Loucy (cell line): Measurements from ENCODE around the gene WDR31.

Experiments used
- H2AFZ ChIP-seq: fragments of 200-600 bp; sonication (generic); 2 replicates; pipeline ENCODE4 v1.6.0; 2016; ENCODE audit warnings: antibody characterized with exemption, mild to moderate bottlenecking, low read length, moderate library complexity
- H3F3A ChIP-seq: fragments of 200-600 bp; 2 replicates; pipeline ENCODE4 v1.6.0; 2016; ENCODE audit warnings: antibody characterized with exemption, low read depth, mild to moderate bottlenecking
- H3K27me3 ChIP-seq: fragments of 200-600 bp; sonication (generic); 2 replicates; pipeline ENCODE4 v1.6.1; 2014; ENCODE audit warnings: low read length, mild to moderate bottlenecking; ENCODE audit not compliant: insufficient read depth, poor library complexity, severe bottlenecking
- H3K36me3 ChIP-seq: fragments of 200-600 bp; sonication (generic); 2 replicates; pipeline ENCODE4 v1.6.1; 2016; ENCODE audit warnings: low read length; ENCODE audit not compliant: insufficient read depth
- H3K4me1 ChIP-seq: fragments of 200-600 bp; sonication (generic); 2 replicates; pipeline ENCODE4 v1.5.1; 2014; ENCODE audit warnings: low read length, mild to moderate bottlenecking; ENCODE audit not compliant: insufficient read depth, poor library complexity, severe bottlenecking
- H3K4me2 ChIP-seq: fragments of 200-600 bp; sonication (generic); 2 replicates; pipeline ENCODE4 v1.6.0; 2014; ENCODE audit warnings: antibody characterized with exemption, low read length, low read depth, mild to moderate bottlenecking; ENCODE audit not compliant: poor library complexity, severe bottlenecking
- H3K4me3 ChIP-seq: fragments of 200-600 bp; sonication (generic); 2 replicates; pipeline ENCODE4 v1.5.1; 2014; ENCODE audit warnings: low read length, mild to moderate bottlenecking, mixed read lengths; ENCODE audit not compliant: poor library complexity, severe bottlenecking
- H3K79me2 ChIP-seq: fragments of 200-600 bp; sonication (generic); 2 replicates; pipeline ENCODE4 v1.6.1; 2014; ENCODE audit warnings: low read length; ENCODE audit not compliant: insufficient read depth
- H3K9ac ChIP-seq: fragments of 200-600 bp; sonication (generic); 2 replicates; pipeline ENCODE4 v1.6.0; 2014; ENCODE audit warnings: mild to moderate bottlenecking, low read depth, low read length, moderate library complexity; ENCODE audit not compliant: poor library complexity, severe bottlenecking
- H3K9me2 ChIP-seq: fragments of 200-600 bp; sonication (generic); replicated peaks from 2 replicates; pipeline ENCODE4 v1.6.1; 2016; ENCODE audit warnings: low read depth, low read length, mixed read lengths
- H3K9me3 ChIP-seq: fragments of 200-600 bp; sonication (generic); 2 replicates; pipeline ENCODE4 v1.6.1; 2014; ENCODE audit warnings: mild to moderate bottlenecking, antibody characterized with exemption, low read length, low read depth; ENCODE audit not compliant: insufficient read depth
- H4K20me1 ChIP-seq: fragments of 200-600 bp; sonication (generic); 2 replicates; pipeline ENCODE4 v1.6.0; 2014; ENCODE audit warnings: antibody characterized with exemption, low read length, mild to moderate bottlenecking; ENCODE audit not compliant: insufficient read depth, poor library complexity, severe bottlenecking
- CTCF ChIP-seq: fragments of 200-600 bp; sonication (generic); conservative IDR thresholded peaks from 2 replicates; pipeline ENCODE4 v1.5.1; 2014; ENCODE audit warnings: mild to moderate bottlenecking, antibody characterized with exemption, low read length
- EZH2phosphoT487 ChIP-seq: fragments of 200-600 bp; IDR thresholded peaks from 2 replicates; pipeline ENCODE4 v1.6.1; 2018; ENCODE audit warnings: antibody characterized with exemption, mild to moderate bottlenecking, moderate library complexity, borderline replicate concordance

WDR31 gene

DNA sequence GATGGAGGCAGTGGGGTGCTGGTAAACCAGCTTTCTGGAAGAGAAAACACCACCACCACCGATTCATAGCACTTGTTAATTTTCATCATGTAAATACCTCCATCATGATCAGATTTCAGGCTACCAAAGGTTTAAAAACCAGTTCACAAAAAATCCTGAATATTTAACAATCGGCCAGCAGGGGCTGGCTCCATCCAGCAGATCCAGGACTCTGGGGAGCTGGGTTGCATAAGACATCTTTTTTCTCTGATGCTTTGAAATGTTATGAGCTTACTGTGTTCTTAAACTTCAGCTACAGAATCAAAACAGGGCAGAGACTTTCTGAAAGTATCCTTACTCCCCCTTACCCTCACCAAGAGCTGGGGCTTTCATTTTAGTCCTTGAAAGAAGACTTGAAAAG, 22.3 kb downstream of the WDR31 start:
- no peaks in the 10 kb centered on the region for H3F3A ChIP-seq

DNA sequence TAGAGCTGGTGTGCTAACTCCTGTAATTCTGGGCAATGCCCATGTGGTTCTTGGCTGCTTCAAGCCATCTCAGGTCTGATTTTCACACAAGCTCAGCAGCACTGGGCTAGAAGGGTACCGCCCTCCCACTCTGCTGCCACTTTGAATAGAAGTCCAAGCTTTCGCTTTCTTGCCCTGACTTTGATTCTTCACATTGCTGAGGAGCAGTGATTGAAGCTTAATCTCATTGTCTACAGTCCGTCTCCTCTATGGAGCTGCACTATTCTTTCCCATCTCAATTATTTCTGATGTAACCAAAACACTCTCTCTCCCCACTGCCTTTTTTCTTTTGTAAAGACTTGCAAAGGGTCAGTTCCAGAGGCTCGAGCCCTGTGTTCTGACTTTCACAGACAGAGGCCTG, 24.0 kb downstream of the WDR31 start:
- H3F3A ChIP-seq, result no peaks in the 10 kb centered on the region
- H2AFZ ChIP-seq, result no peak overlapping the region
- H4K20me1 ChIP-seq, result no peaks in the 10 kb centered on the region
- no peaks in the 10 kb centered on the region for H3K9me3 ChIP-seq
- no peaks in the 10 kb centered on the region for H3K79me2 ChIP-seq
- H3K4me3 ChIP-seq, result no peak overlapping the region
- H3K27me3 ChIP-seq, result no peaks in the 10 kb centered on the region
- no peaks in the 10 kb centered on the region for H3K4me1 ChIP-seq
- H3K36me3 ChIP-seq, result no peaks in the 10 kb centered on the region
- no peak overlapping the region for H3K9ac ChIP-seq
- H3K9me2 ChIP-seq, result no peaks in the 10 kb centered on the region
- TF ChIP-seq EZH2phosphoT487, result no peak
- no peak for TF ChIP-seq CTCF
- no peak overlapping the region for H3K4me2 ChIP-seq

More for the DNA sequence above, 22.3 kb downstream of the WDR31 start:
- Histone ChIP-seq H3K27me3 (no peaks in the 10 kb centered on the region), H3K4me1 (no peaks in the 10 kb centered on the region), H3K4me3 (no peak overlapping the region), H2AFZ (no peak overlapping the region), H3K36me3 (no peaks in the 10 kb centered on the region), H3K79me2 (no peaks in the 10 kb centered on the region), H3K9me2 (no peaks in the 10 kb centered on the region), H3K9ac (no peak overlapping the region), H3K9me3 (no peaks in the 10 kb centered on the region), H4K20me1 (no peaks in the 10 kb centered on the region), H3K4me2 (no peak overlapping the region)
- TF ChIP-seq CTCF, result 0 out of 2 replicates have a peak, but pooled peaks have one; percentile 17
- no peak for TF ChIP-seq EZH2phosphoT487

- TF ChIP-seq EZH2phosphoT487 (no peak), CTCF (no peak)
- no peaks in the 10 kb centered on the region for H3K9me3 ChIP-seq
- H3F3A ChIP-seq, result no peaks in the 10 kb centered on the region
- no peaks in the 10 kb centered on the region for H3K9me2 ChIP-seq
- H3K79me2 ChIP-seq, result no peaks in the 10 kb centered on the region
- no peak overlapping the region for H3K4me2 ChIP-seq
- H3K36me3 ChIP-seq, result no peaks in the 10 kb centered on the region
- H3K4me1 ChIP-seq, result no peaks in the 10 kb centered on the region
- no peak overlapping the region for H2AFZ ChIP-seq
- no peaks in the 10 kb centered on the region for H4K20me1 ChIP-seq
- no peak overlapping the region for H3K4me3 ChIP-seq
- H3K9ac ChIP-seq, result no peak overlapping the region
- H3K27me3 ChIP-seq, result no peaks in the 10 kb centered on the region
Observed at GRCh38 chr9:113315231-113315630, 24.8 kb downstream of the WDR31 start.
